Adrenal gland (tissue), 12 donors: Measurements from ENCODE around the gene CCDC174. TPM values are rescaled to one million over a fixed set of nuclear protein-coding genes. Genes with fewer than 3 reads are reported as not detected.

Source experiments
- DNase-seq, 7 donors: peaks; one replicate each; pipeline ENCODE4 v3.0.0-alpha.2; 2019 to 2020
- H3K27ac ChIP-seq, 5 donors: fragments of 200-600 bp; sonication (generic) in 4 of 5; 1 replicate in 3 of 5; 2 replicates in 2 of 5; pipeline versions ENCODE4 v1.5.1 to v1.8.0; 2016 to 2020; ENCODE audit warnings: mild to moderate bottlenecking in 1 of 5
- H3K27me3 ChIP-seq: fragments of 200-600 bp; 2 replicates; pipeline ENCODE4 v1.8.0; 2021
- H3K36me3 ChIP-seq, 2 donors: fragments of 200-600 bp; replicated peaks in 1 of 2; 1 replicate in 1 of 2; 2 replicates in 1 of 2; pipeline versions ENCODE4 v1.5.1 to v1.8.0; 2018 to 2022
- H3K4me1 ChIP-seq, 2 donors: fragments of 200-600 bp; replicated peaks in 1 of 2; 1 replicate in 1 of 2; 2 replicates in 1 of 2; pipeline versions ENCODE4 v1.5.1 to v1.8.0; 2018 to 2021
- H3K4me3 ChIP-seq, 4 donors: fragments of 200-600 bp; sonication (generic) in 3 of 4; one replicate each; pipeline ENCODE4 v1.5.1; 2016 to 2018
- H3K9me3 ChIP-seq, 3 donors: fragments of 200-600 bp; sonication (generic) in 1 of 3; replicated peaks in 1 of 3; 1 replicate in 2 of 3; 2 replicates in 1 of 3; pipeline versions ENCODE4 v1.5.1 to v1.8.0; 2016 to 2021
- CTCF ChIP-seq, 6 experiments: fragments of 450-650 bp in 4 of 6; fragments of 200-600 bp in 2 of 6; sonication (generic) in 1 of 6; IDR thresholded peaks; 1 replicate in 5 of 6; 2 replicates in 1 of 6; pipeline versions ENCODE4 v1.5.1 to v1.8.0; 2016 to 2021; ENCODE audit warnings: antibody characterized with exemption in 6 of 6, mild to moderate bottlenecking in 2 of 6, moderate library complexity in 1 of 6
- POLR2A ChIP-seq, 2 donors: fragments of 450-650 bp; IDR thresholded peaks; one replicate each; pipeline ENCODE4 v1.6.1; 2017; ENCODE audit warnings: antibody characterized with exemption in 2 of 2, mild to moderate bottlenecking in 2 of 2, moderate library complexity in 1 of 2
- WGBS, 4 donors: extraction: QIAGEN DNeasy Blood & Tissue Kit in 2 of 4; methylation state at CpG; one replicate each; pipeline versions ENCODE4 v1.1.5 to v1.1.7; 2013 to 2017; 5-methylcytosine and 5-hydroxymethylcytosine counted together
- intact Hi-C, 2 donors: fragments of 100-400 bp; cut with DNase I; formaldehyde crosslinking; loops; one replicate each; pipeline versions ENCODE4 v1.14.1 to v1.15.0; 2022 to 2023
- polyA plus RNA-seq, 3 donors: library from polyadenylated mRNA; stranded (reverse); fragments of 200-250 nt in 2 of 3; fragments of 350-450 nt in 1 of 3; fragmentation: Illumina TruSeq in 1 of 3; extraction: RNeasy Lipid Tissue Mini Kit (QIAGEN cat#74804) in 1 of 3; gene quantifications; one replicate each; pipeline ENCODE4 v1.2.3, GENCODE V29; 2013 to 2014
- total RNA-seq, 9 donors: library from RNA; depleted of rRNA in 4 of 9; stranded (reverse); fragments of >200 nt in 4 of 9; fragments of 120-200 nt in 1 of 9; fragmentation: NEBNext Ultra II Directional in 1 of 9; extraction: Animal tissue kit (Norgen Biotek cat#: 25700) in 1 of 9; gene quantifications; one replicate each; pipeline versions ENCODE4 v1.1.0 to v1.2.4, GENCODE V29; 2013 to 2023
- donor health status: healthy with polysubstance abuse.
- donor health status: Bipolar disorder and iron deficiency.
- donor health status: DM: yes; HTN: yes; CAD: no.
- donor health status: DM: no; HTN: no; CAD: no.
- donor health status: DM: no; HTN: no; CAD: no.
- donor health status: DM: yes; HTN: yes; CAD: no.

CCDC174 gene
- total and polyA plus RNA-seq, 12 donors: 4.3 to 31.6 (median 20.1) TPM

GRCh38 chr3:14676881-14677280 is 25.3 kb downstream of the CCDC174 start:
- no peak for DNase-seq
- no peak for TF ChIP-seq POLR2A (IDR thresholded peaks at IDR 0.05)
- TF ChIP-seq CTCF (IDR thresholded peaks at IDR 0.05): no peak
- no peaks in the 10 kb centered on the region for H3K27me3 ChIP-seq
- H3K4me3 ChIP-seq: no peak overlapping the region
- WGBS, 4 donors: 70 to 84% (median 81%) methylated on average over 4 of the region's 4 CpGs
- H3K27ac ChIP-seq: no peak overlapping the region
- H3K9me3 ChIP-seq: no peaks in the 10 kb centered on the region
- H3K36me3 ChIP-seq: peaks cover 0 to 8% of the 10 kb centered on the region in 2 donors
- H3K4me1 ChIP-seq: peaks cover 0 to 13% of the 10 kb centered on the region in 2 donors
- intact Hi-C loops: loop anchor here in 1 of 2 donors (10.0 kb wide), 1 partner anchor 108 kb away; no protein-coding TSS in a partner anchor

GRCh38 chr3:14678015-14678503 is 26.5 kb downstream of the CCDC174 start:
- Histone ChIP-seq H3K4me3 (no peak overlapping the region), H3K4me1 (peaks cover 0 to 13% of the 10 kb centered on the region in 2 donors), H3K27ac (no peak overlapping the region), H3K36me3 (no peaks in the 10 kb centered on the region), H3K27me3 (no peaks in the 10 kb centered on the region), H3K9me3 (no peaks in the 10 kb centered on the region)
- WGBS, 4 donors: 44 to 56% (median 49%) methylated on average over 5 to 7 of the region's 7 CpGs
- TF ChIP-seq CTCF (IDR thresholded peaks at IDR 0.05) (no peak), POLR2A (IDR thresholded peaks at IDR 0.05) (no peak)
- intact Hi-C loops: loop anchor here in 1 of 2 donors (10.0 kb wide), 1 partner anchor 107 kb away; no protein-coding TSS in a partner anchor
- peak in 5 of 7 donors; percentile 37 to 66 (median 43) for DNase-seq

GRCh38 chr3:14680115-14680514 is 28.6 kb downstream of the CCDC174 start:
- WGBS, 4 donors: 81 to 94% (median 93%) methylated on average over 1 of the region's 1 CpG
- H3K27me3 ChIP-seq: no peaks in the 10 kb centered on the region
- TF ChIP-seq POLR2A (IDR thresholded peaks at IDR 0.05) (no peak), CTCF (IDR thresholded peaks at IDR 0.05) (no peak)
- no peak for DNase-seq
- H3K4me3 ChIP-seq: no peak overlapping the region
- peaks cover 0 to 7% of the 10 kb centered on the region in 2 donors for H3K4me1 ChIP-seq
- H3K36me3 ChIP-seq: no peaks in the 10 kb centered on the region
- no peaks in the 10 kb centered on the region for H3K9me3 ChIP-seq
- no peak overlapping the region for H3K27ac ChIP-seq
- intact Hi-C loops: loop anchor here in 1 of 2 donors (5.0 kb wide), 1 partner anchor 232 kb away; no protein-coding TSS in a partner anchor

DNA sequence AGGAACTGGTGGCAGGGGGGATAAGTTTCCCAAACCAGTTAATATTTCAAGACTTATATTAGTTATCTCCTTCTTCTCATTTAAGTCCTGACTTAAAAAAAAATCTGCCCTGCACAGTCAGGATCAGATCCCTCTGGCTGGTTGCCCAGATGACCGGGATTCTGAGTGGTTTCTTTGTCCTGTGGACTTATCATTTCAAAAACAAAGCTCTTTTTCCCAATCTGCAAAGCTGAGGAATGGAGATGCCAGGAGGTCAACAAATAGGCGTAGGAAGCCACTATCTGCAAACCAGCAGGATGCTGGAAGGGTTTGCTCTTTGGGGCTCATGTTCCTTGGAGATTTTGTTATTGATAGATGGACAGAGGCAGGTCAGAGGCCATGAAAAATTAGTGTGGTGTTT is 29.2 kb downstream of the CCDC174 start:
- peak in 5 of 7 donors; percentile 40 to 65 (median 53) for DNase-seq
- H3K27ac ChIP-seq: no peak overlapping the region
- 34 to 44% (median 38%) methylated on average over 2 of the region's 2 CpGs for WGBS, 4 donors
- no peaks in the 10 kb centered on the region for H3K27me3 ChIP-seq
- no peak overlapping the region for H3K4me3 ChIP-seq
- peaks cover 0 to 7% of the 10 kb centered on the region in 2 donors for H3K4me1 ChIP-seq
- TF ChIP-seq POLR2A (IDR thresholded peaks at IDR 0.05) (no peak), CTCF (IDR thresholded peaks at IDR 0.05) (no peak)
- no peaks in the 10 kb centered on the region for H3K9me3 ChIP-seq
- no peaks in the 10 kb centered on the region for H3K36me3 ChIP-seq
- intact Hi-C loops: loop anchor here in 1 of 2 donors (5.0 kb wide), 1 partner anchor 232 kb away; no protein-coding TSS in a partner anchor
